ENCODE measurements around the gene RPS2.

RPS2 gene

DNA sequence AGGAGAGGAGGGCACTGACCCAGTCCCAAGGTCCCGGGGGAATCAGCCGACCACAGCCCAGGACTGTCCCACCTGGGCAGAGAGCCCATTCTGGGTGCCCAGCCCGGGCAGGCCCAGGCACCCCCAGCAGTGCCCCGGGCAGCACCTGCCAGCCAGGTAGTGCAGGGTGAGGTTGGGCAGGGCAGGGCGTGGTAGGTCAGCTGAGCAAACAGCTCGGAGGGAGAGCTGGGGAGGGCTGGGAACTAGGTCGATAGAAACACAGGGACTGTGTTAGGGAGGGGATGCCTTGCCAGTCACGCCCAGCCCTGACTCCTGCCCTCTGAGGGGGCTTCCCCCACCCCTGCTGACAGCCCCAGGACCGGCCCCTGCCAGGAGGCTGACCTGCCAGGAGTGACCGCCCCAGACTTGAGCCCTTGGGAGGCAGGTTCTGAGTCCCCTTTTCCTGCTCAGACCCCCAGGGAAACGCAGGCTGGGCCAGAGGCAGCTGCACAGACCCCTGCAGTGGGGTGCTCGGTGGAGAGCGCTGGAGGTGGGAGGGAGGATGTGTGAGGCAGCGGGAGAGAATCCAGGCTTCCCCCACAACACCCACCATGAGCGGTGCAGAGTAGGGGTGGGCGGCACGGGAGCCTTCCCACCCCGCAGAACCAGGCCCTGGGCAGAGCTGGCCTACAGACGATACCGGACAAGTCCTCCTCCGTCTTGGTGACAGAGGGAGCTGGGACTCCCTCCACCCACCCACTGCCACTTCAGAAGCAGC, 51.1 kb downstream of the RPS2 start (continued):
- TF ChIP-seq ZNF132 (tag by site-specific recombination; IDR thresholded peaks at IDR 0.05; ENCODE audit: borderline replicate concordance) (no peak), ZNF677 (tag by site-specific recombination; IDR thresholded peaks at IDR 0.05) (no peak), ZNF214 (tag by site-specific recombination; IDR thresholded peaks at IDR 0.05; ENCODE audit: borderline replicate concordance) (no peak), SP2 (tag by site-specific recombination; IDR thresholded peaks at IDR 0.05) (0 out of 2 replicates have a peak, but pooled peaks have one; percentile 8), ZNF121 (tag by site-specific recombination; IDR thresholded peaks at IDR 0.05) (no peak), OSR2 (tag by site-specific recombination; IDR thresholded peaks at IDR 0.05) (no peak)
- TF ChIP-seq, protein P1, sequence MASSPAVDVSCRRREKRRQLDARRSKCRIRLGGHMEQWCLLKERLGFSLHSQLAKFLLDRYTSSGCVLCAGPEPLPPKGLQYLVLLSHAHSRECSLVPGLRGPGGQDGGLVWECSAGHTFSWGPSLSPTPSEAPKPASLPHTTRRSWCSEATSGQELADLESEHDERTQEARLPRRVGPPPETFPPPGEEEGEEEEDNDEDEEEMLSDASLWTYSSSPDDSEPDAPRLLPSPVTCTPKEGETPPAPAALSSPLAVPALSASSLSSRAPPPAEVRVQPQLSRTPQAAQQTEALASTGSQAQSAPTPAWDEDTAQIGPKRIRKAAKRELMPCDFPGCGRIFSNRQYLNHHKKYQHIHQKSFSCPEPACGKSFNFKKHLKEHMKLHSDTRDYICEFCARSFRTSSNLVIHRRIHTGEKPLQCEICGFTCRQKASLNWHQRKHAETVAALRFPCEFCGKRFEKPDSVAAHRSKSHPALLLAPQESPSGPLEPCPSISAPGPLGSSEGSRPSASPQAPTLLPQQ (tag by site-specific recombination; IDR thresholded peaks at IDR 0.05): no peak
- TF ChIP-seq, protein P2, sequence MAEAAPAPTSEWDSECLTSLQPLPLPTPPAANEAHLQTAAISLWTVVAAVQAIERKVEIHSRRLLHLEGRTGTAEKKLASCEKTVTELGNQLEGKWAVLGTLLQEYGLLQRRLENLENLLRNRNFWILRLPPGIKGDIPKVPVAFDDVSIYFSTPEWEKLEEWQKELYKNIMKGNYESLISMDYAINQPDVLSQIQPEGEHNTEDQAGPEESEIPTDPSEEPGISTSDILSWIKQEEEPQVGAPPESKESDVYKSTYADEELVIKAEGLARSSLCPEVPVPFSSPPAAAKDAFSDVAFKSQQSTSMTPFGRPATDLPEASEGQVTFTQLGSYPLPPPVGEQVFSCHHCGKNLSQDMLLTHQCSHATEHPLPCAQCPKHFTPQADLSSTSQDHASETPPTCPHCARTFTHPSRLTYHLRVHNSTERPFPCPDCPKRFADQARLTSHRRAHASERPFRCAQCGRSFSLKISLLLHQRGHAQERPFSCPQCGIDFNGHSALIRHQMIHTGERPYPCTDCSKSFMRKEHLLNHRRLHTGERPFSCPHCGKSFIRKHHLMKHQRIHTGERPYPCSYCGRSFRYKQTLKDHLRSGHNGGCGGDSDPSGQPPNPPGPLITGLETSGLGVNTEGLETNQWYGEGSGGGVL (tag by site-specific recombination; IDR thresholded peaks at IDR 0.05): peak; percentile 15; the same call in 1 of the 2 replicates
- TF ChIP-seq, protein P3, sequence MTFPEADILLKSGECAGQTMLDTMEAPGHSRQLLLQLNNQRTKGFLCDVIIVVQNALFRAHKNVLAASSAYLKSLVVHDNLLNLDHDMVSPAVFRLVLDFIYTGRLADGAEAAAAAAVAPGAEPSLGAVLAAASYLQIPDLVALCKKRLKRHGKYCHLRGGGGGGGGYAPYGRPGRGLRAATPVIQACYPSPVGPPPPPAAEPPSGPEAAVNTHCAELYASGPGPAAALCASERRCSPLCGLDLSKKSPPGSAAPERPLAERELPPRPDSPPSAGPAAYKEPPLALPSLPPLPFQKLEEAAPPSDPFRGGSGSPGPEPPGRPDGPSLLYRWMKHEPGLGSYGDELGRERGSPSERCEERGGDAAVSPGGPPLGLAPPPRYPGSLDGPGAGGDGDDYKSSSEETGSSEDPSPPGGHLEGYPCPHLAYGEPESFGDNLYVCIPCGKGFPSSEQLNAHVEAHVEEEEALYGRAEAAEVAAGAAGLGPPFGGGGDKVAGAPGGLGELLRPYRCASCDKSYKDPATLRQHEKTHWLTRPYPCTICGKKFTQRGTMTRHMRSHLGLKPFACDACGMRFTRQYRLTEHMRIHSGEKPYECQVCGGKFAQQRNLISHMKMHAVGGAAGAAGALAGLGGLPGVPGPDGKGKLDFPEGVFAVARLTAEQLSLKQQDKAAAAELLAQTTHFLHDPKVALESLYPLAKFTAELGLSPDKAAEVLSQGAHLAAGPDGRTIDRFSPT (tag by site-specific recombination; IDR thresholded peaks at IDR 0.05): peak; percentile 56

DNA sequence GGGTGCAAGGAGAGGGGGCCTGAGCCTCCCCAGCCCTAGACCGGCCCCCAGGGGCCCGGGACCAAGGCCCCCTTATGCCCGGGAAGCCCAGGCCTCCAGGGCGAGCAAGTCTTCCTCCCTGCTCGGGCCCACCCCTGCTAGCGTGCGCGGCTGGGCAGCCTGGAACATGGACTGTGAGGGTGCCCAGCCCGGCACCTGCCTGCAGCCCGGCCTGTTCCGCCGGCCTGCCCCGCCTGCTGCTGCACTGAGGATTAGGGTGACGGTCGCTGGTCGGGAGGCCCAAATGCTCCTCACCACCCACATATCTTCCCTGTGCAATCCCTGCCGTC, 52.4 kb downstream of the RPS2 start:
- POLR2A ChIA-PET: no interaction called here
- no peak overlapping the region for H3K27ac ChIP-seq (ENCODE audit: extremely low read depth, low read depth, low read length)
- H3K36me3 ChIP-seq (ENCODE audit: control insufficient read depth in 2 of 2, insufficient read depth in 1 of 2, low read length in 2 of 2): no peaks in the 10 kb centered on the region
- no peaks in the 10 kb centered on the region for H3K9me3 ChIP-seq (ENCODE audit: control insufficient read depth, insufficient read depth, low read depth, low read length)
- no peak overlapping the region for H3K4me3 ChIP-seq (ENCODE audit: low read depth, low read length)
- TF ChIP-seq ZNF561 (tag by site-specific recombination; IDR thresholded peaks at IDR 0.05; ENCODE audit: borderline replicate concordance) (no peak), ZNF768 (tag by site-specific recombination; IDR thresholded peaks at IDR 0.05) (no peak), ZNF571 (tag by site-specific recombination; IDR thresholded peaks at IDR 0.05) (no peak), ZNF555 (tag by site-specific recombination; conservative IDR thresholded peaks at IDR 0.05) (no peak), ZNF624 (tag by site-specific recombination; IDR thresholded peaks at IDR 0.05) (no peak), ZNF335 (tag by site-specific recombination; conservative IDR thresholded peaks at IDR 0.05) (no peak), ZNF146 (tag by site-specific recombination; IDR thresholded peaks at IDR 0.05) (no peak), TCF7L2 (IDR thresholded peaks at IDR 0.05; ENCODE audit: borderline replicate concordance, low read depth, low read length) (no peak), ZIC2 (tag by site-specific recombination; IDR thresholded peaks at IDR 0.05) (no peak), ZNF211 (tag by site-specific recombination; IDR thresholded peaks at IDR 0.05; ENCODE audit: low read depth) (no peak), ZNF677 (tag by site-specific recombination; IDR thresholded peaks at IDR 0.05) (no peak), ZNF596 (tag by site-specific recombination; IDR thresholded peaks at IDR 0.05) (no peak), ZXDB (tag by site-specific recombination; IDR thresholded peaks at IDR 0.05) (no peak), TRIM28 (IDR thresholded peaks at IDR 0.05; ENCODE audit: borderline replicate concordance, low read length) (no peak), HOXA7 (CRISPR knock-in tag; IDR thresholded peaks at IDR 0.05; ENCODE audit: borderline replicate concordance) (no peak)
- CTCF ChIA-PET: no interaction called here
- no peaks in the 10 kb centered on the region for H3K4me1 ChIP-seq (ENCODE audit: control insufficient read depth, insufficient read depth, low read length)
